Type B pancreatic cell (in vitro differentiated cells): ENCODE results near the gene GFOD1. TPM values are rescaled to one million over a fixed set of nuclear protein-coding genes. Genes with fewer than 3 reads are reported as not detected.
A peak's percentile ranks its signal among the peaks of the same experiment; 100 is the strongest.

Experiments used
- DNase-seq: peaks from one replicate; pipeline ENCODE4 v3.0.0; 2021; ENCODE audit warnings: mixed read lengths; ENCODE audit not compliant: unreplicated experiment; ENCODE audit errors: extremely low spot score
- H3K27ac Mint-ChIP-seq: 2 replicates; pipeline ENCODE4 v1.8.0; 2021; ENCODE audit warnings: mild to moderate bottlenecking, mixed read lengths
- H3K27me3 Mint-ChIP-seq: 2 replicates; pipeline ENCODE4 v1.8.0; 2021; ENCODE audit warnings: mixed read lengths
- H3K36me3 Mint-ChIP-seq: 2 replicates; pipeline ENCODE4 v1.8.0; 2021; ENCODE audit warnings: mixed read lengths
- H3K4me1 Mint-ChIP-seq: one replicate; pipeline ENCODE4 v1.8.0; 2021; ENCODE audit warnings: mixed read lengths; ENCODE audit not compliant: unreplicated experiment
- H3K4me3 Mint-ChIP-seq: 2 replicates; pipeline ENCODE4 v1.8.0; 2021; ENCODE audit warnings: mild to moderate bottlenecking, mixed read lengths
- H3K9me3 Mint-ChIP-seq: 2 replicates; pipeline ENCODE4 v1.8.0; 2021; ENCODE audit warnings: mixed read lengths
- CTCF ChIP-seq: fragments of 200-600 bp; sonication (generic); conservative IDR thresholded peaks from 2 replicates; pipeline ENCODE4 v1.5.0; 2021; ENCODE audit warnings: antibody characterized with exemption, mild to moderate bottlenecking
- total RNA-seq: library from RNA; stranded (reverse); gene quantifications from 2 replicates; pipeline ENCODE4 v1.2.1, GENCODE V29; 2021; ENCODE audit warnings: low replicate concordance

GFOD1 gene
- total RNA-seq, 1 donor from 2014 or later: 4.8 TPM

- no peak overlapping the region for H3K4me3 Mint-ChIP-seq
- TF ChIP-seq CTCF: no peak
- no peak overlapping the region for H3K27ac Mint-ChIP-seq
- no peaks in the 10 kb centered on the region for H3K9me3 Mint-ChIP-seq
- H3K4me1 Mint-ChIP-seq: peaks cover 29% of the 10 kb centered on the region
- no peaks in the 10 kb centered on the region for H3K27me3 Mint-ChIP-seq
- DNase-seq: no peak
- no peaks in the 10 kb centered on the region for H3K36me3 Mint-ChIP-seq
These were observed 61.2 kb downstream of the GFOD1 start for GRCh38 chr6:13425943-13426931.

GRCh38 chr6:13425270-13425873 lies 62.0 kb downstream of the GFOD1 start:
- no peak for DNase-seq
- no peaks in the 10 kb centered on the region for H3K9me3 Mint-ChIP-seq
- no peak overlapping the region for H3K27ac Mint-ChIP-seq
- H3K36me3 Mint-ChIP-seq: no peaks in the 10 kb centered on the region
- H3K27me3 Mint-ChIP-seq: no peaks in the 10 kb centered on the region
- H3K4me1 Mint-ChIP-seq: peaks cover 35% of the 10 kb centered on the region
- no peak overlapping the region for H3K4me3 Mint-ChIP-seq
- no peak for TF ChIP-seq CTCF

DNA sequence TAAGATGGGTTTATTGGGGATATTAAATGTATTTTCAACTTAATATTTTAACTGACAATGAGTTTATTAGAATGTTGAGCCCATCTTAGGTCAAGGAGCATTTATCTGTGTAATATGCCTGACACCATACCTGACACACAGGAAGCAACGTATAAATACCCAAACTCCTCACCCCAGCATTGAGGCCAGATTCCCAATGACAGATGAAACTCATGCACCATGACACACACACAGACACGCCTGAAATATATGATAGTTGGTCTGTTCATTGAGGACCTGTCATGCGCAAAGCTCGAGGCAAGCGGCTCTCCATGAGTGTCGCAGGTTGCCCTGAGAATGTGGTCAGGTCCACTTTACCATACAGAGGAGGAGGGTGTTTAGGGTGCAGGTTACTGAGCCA lies 64.1 kb downstream of the GFOD1 start:
- DNase-seq: no peak
- no peak for TF ChIP-seq CTCF
- H3K4me3 Mint-ChIP-seq: no peak overlapping the region
- H3K36me3 Mint-ChIP-seq: no peaks in the 10 kb centered on the region
- H3K27me3 Mint-ChIP-seq: no peaks in the 10 kb centered on the region
- H3K4me1 Mint-ChIP-seq: peaks cover 32% of the 10 kb centered on the region
- no peaks in the 10 kb centered on the region for H3K9me3 Mint-ChIP-seq
- no peak overlapping the region for H3K27ac Mint-ChIP-seq

GRCh38 chr6:13422681-13423221 lies 64.6 kb downstream of the GFOD1 start:
- Mint-ChIP-seq H3K9me3 (no peaks in the 10 kb centered on the region), H3K36me3 (no peaks in the 10 kb centered on the region), H3K4me1 (peaks cover 28% of the 10 kb centered on the region), H3K4me3 (no peak overlapping the region), H3K27ac (peak overlapping the region; percentile 22), H3K27me3 (no peaks in the 10 kb centered on the region)
- no peak for TF ChIP-seq CTCF
- no peak for DNase-seq

DNA sequence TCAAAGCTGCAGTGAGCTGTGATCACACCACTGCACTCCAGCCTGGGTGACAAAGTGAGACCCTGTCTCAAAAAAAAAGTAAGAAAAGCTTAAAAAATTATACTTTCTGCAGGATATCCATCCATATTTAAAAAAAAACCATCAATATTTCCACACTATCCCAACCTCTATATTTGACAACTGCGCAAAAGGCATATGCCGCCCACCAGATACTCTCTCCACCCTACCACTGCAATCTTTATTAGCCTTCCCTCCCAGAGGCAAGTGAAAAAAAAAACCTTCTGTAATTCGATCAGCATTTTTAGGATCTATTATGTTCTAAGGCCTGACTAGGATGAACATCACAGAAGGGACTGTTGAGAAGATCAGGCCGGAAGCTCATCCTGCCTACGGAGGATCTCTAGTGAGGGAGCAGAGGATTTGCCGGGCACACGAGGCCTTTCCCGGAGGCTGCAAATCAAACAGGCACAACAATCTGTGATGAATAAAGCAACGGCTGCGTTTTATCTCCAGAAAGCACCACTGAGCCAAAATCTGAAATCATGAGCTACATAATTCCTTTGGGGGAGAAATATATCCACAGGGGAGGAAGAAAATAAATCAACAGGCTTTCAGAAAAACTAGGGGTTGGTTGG lies 65.9 kb downstream of the GFOD1 start:
- Mint-ChIP-seq H3K27me3 (no peaks in the 10 kb centered on the region), H3K4me3 (peak overlapping the region; percentile 11), H3K9me3 (no peaks in the 10 kb centered on the region), H3K4me1 (peaks cover 28% of the 10 kb centered on the region), H3K36me3 (no peaks in the 10 kb centered on the region), H3K27ac (peak overlapping the region; percentile 13)
- TF ChIP-seq CTCF: no peak
- DNase-seq: no peak
